Activated T-cell treated with anti-CD3 and anti-CD28 coated beads for 48 hours (primary cell): Measurements from ENCODE around the gene E2F6.
"Not testable (repeated sequence)": the region's sequence is repeated elsewhere in the genome, so short reads cannot be mapped to it uniquely, and the experiment has no call there.

Source experiments
- DNase-seq: peaks from one replicate; pipeline ENCODE4 v3.0.0-alpha.2; 2020; ENCODE audit warnings: low read depth

Gene E2F6

DNA sequence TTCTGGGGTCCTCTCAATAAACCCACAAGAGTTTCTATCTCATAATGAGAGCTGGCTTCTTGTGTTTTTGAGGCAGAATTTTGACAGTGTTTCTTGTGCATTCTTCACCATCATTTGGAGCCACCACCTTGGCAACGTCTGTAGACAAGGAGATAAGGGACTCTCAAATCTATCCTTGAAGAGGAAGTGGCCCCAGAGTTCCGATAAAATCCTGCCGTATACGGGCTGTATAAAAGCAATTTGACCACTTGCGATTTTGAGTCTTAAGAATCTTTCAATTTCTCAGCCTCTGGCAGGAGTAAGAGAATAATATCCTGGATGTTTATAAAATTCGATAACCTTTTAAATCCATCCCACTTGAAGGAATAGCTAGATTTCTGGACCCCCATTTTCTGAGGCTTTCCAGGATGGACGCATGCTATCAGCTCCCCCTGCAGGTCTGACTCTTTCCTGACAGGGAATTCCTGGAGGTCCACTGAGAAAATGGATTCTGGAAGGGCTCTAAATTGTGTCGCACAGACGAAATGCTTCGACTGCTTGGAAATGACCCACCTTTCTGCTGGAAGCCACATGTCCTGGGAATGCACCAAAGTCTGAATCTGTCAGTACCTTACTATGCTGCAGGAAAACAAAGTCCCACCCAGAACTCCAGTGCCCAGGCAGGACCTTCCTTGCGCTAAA is 54.1 kb downstream of the E2F6 start:
- DNase-seq = no peak

DNA sequence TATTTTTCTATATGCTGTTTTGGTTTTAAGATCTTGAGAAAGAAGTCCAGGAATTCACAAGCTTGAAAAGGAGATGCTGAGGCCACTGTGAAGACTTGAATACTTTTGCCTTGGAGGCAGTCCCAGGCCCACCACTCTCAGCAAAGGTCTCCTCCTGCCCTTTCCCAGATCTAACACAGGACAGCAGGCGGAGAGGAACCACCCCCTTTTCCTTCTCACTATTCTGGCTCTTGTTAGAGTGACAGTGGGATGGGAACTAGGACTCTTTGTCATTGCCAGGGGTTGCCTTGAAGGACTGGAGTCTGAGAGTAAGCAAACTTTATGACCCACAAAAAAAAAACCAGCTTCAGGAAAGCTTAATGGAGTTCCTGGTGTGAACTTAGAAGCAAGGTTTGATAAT is 54.7 kb downstream of the E2F6 start:
- no peak for DNase-seq

DNA sequence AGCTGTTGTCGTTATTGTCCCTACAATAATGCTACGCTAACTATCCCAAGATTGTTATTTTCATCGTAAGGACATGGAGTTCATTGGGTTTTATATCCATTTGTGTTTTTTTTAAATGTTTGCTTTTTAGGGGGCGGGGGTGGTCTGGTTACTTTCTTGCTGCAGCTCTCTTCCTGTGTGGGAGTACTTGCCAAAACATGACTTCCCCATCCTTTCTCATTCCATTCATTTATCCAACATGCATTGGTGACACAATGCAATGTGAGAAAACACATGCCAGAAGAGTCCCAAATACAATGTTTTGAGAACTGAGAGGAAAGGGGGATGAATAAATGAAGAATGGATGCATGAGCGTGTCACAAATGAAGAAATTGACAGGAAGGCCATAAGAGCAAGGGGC is 55.9 kb downstream of the E2F6 start:
- no peak for DNase-seq

- no peak for DNase-seq
Measured at GRCh38 chr2:11409572-11409959, 56.4 kb downstream of the E2F6 start.

GRCh38 chr2:11408959-11409571 is 56.9 kb downstream of the E2F6 start:
- no peak for DNase-seq

- DNase-seq = no peak
Measured at GRCh38 chr2:11407413-11407812, 58.5 kb downstream of the E2F6 start.

DNA sequence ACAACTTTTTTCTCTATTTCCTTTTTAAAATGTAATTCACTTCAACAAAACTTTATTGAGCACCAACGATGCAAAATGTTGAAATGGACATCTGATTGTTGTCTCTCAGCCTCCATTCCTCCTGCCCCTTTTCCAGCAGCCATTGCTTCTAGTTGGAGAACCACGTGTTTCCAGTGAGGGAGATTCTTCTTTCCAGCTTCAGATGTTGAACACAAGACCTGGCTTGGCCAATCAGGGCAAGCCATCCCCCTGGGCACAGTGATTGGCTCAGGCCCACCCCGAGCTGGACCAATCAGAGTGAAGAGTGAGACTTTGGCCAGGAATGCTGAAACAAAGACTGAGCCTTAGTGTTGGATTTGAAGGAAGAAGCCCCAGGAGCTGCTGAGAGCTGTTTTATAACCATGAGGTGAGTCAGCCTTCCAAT is 59.0 kb downstream of the E2F6 start:
- no peak for DNase-seq

- no peak for DNase-seq
Measured at GRCh38 chr2:11406267-11406957, 59.5 kb downstream of the E2F6 start.

GRCh38 chr2:11405599-11406266 is 60.2 kb downstream of the E2F6 start:
- no peak for DNase-seq

DNA sequence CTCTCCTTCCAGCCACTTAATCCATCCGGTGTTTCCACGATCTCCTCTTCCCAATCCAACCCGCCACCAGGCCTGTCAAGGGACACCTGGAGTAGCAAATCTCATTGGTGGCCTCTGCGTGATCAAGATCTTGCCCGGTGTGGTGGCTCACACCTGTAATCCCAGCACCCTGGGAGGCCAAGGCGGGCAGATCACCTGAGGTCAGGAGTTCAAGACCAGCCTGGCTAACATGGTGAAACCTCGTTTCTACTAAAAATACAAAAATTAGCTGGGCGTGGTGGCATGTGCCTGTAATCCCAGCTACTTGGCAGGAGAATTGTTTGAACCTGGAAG is 60.9 kb downstream of the E2F6 start:
- DNase-seq = not testable (repeated sequence)

- DNase-seq = no peak
Measured at GRCh38 chr2:11404376-11405073, 61.4 kb downstream of the E2F6 start.

- DNase-seq = no peak
Measured at GRCh38 chr2:11402436-11402835, 63.5 kb downstream of the E2F6 start.

DNA sequence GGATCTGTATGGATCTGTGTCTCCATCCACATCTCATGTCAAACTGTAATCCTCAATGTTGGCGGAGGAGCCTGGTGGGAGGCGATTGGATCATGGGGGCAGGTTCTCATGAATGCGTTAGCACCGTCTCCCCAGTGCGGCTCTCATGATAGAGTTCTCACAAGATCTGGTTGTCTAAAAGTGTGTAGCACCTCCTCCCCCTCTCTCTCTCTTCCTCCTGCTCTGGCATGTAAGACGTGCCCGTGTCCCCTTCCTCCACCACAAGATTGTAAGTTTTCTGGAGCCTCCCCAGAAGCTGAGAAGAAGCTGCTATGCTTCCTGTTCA is 66.6 kb downstream of the E2F6 start:
- no peak for DNase-seq

GRCh38 chr2:11398750-11399437 is 67.1 kb downstream of the E2F6 start:
- DNase-seq = no peak

DNA sequence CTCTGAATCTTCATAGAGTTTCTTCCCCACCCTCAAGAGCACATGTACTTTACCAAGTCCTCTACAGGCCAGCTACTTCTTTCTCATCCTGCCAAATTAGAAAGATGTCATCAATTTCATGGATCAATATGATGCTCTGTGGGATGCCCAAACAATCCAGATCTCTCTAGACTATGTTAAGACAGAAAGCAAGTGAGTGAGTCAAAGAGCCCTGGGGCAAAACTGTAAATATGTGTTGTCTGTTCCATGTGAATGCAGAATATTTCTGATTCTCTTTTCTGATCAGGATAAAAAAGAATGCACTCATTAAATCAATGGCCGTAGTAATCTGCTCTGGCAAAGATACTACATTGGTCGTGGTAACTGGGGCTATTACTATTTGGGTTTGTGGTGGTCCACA is 68.4 kb downstream of the E2F6 start:
- DNase-seq = no peak

- no peak for DNase-seq
Measured at GRCh38 chr2:11396467-11397445, 69.2 kb downstream of the E2F6 start.

DNA sequence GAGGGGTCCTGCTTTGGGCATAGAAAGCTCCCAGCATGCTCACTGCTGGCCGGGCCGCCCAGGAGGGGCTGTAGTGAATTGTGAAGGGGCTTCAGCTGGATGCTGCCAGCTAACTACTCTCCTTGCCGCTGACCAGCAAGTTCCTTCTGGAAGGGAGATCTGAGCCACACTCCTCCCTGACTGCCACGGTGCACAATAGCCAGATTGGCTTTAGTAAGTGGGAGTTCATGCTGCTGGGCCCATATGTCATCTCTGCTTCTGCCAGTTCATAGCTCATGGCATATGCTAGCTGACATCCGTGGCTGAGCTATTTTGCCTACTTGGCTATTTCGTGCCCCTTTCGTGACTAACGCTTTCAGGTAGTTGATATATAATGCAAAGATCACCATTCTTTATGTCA is 69.9 kb downstream of the E2F6 start:
- no peak for DNase-seq

DNA sequence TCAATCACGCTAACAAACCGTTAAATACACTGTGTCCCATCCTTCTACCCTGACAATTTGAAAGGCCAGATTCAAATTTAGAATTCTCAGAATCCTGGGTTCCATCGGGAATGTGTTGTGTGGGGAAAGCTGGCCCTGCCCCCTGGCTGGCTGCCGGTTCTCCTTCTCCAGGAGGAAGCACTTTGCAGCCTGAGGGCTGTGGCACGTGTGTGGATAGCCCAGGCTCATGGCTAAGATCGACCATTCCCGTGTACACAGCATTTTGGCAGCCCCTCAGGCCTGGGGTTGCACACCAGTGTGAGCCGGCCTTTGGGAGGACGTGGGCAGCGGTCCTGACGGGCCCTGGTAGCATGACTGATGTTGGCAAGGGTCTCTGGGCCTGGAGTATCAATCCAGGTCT is 70.6 kb downstream of the E2F6 start:
- DNase-seq = no peak
